ENCODE results near the gene TMEM245.

Gene TMEM245

GRCh38 chr9:109156708-109157107 is 37.0 kb upstream of the TMEM245 start:
- DNase-seq (ENCODE audit: extremely low read depth, insufficient read length): no peak
- TF ChIP-seq CTCF (IDR thresholded peaks at IDR 0.05; ENCODE audit: insufficient read depth, low read length, poor library complexity, severe bottlenecking): no peak
- Histone ChIP-seq H3K27me3 (replicated peaks; ENCODE audit: control insufficient read depth, insufficient read depth, low read length) (no peaks in the 10 kb centered on the region; the same call in 1 of the 2 replicates), H3K36me3 (ENCODE audit: control insufficient read depth, insufficient read depth, low read length) (no peaks in the 10 kb centered on the region), H3K4me3 (replicated peaks; ENCODE audit: low read depth, low read length) (no peak overlapping the region)

GRCh38 chr9:109150925-109151545 is 31.3 kb upstream of the TMEM245 start:
- H3K4me3 ChIP-seq (replicated peaks; ENCODE audit: low read depth, low read length): no peak overlapping the region

GRCh38 chr9:109149722-109150121 is 30.0 kb upstream of the TMEM245 start:
- H3K36me3 ChIP-seq (ENCODE audit: control insufficient read depth, insufficient read depth, low read length): no peaks in the 10 kb centered on the region
- H3K27me3 ChIP-seq (replicated peaks; ENCODE audit: control insufficient read depth, insufficient read depth, low read length): no peaks in the 10 kb centered on the region; the same call in 1 of the 2 replicates
- no peak overlapping the region for H3K4me3 ChIP-seq (replicated peaks; ENCODE audit: low read depth, low read length)
- no peak for DNase-seq (ENCODE audit: extremely low read depth, insufficient read length)
- TF ChIP-seq CTCF (IDR thresholded peaks at IDR 0.05; ENCODE audit: insufficient read depth, low read length, poor library complexity, severe bottlenecking): no peak

More at GRCh38 chr9:109150925-109151545, 31.3 kb upstream of the TMEM245 start:
- H3K36me3 ChIP-seq (ENCODE audit: control insufficient read depth, insufficient read depth, low read length): no peaks in the 10 kb centered on the region
- no peaks in the 10 kb centered on the region; the same call in 1 of the 2 replicates for H3K27me3 ChIP-seq (replicated peaks; ENCODE audit: control insufficient read depth, insufficient read depth, low read length)
- TF ChIP-seq CTCF (IDR thresholded peaks at IDR 0.05; ENCODE audit: insufficient read depth, low read length, poor library complexity, severe bottlenecking): no peak
- no peak for DNase-seq (ENCODE audit: extremely low read depth, insufficient read length)

GRCh38 chr9:109149089-109149488 is 29.3 kb upstream of the TMEM245 start:
- DNase-seq (ENCODE audit: extremely low read depth, insufficient read length): no peak
- no peak for TF ChIP-seq CTCF (IDR thresholded peaks at IDR 0.05; ENCODE audit: insufficient read depth, low read length, poor library complexity, severe bottlenecking)
- H3K36me3 ChIP-seq (ENCODE audit: control insufficient read depth, insufficient read depth, low read length): no peaks in the 10 kb centered on the region
- H3K4me3 ChIP-seq (replicated peaks; ENCODE audit: low read depth, low read length): no peak overlapping the region
- no peaks in the 10 kb centered on the region; the same call in 1 of the 2 replicates for H3K27me3 ChIP-seq (replicated peaks; ENCODE audit: control insufficient read depth, insufficient read depth, low read length)

GRCh38 chr9:109145051-109145450 is 25.3 kb upstream of the TMEM245 start:
- H3K4me3 ChIP-seq (replicated peaks; ENCODE audit: low read depth, low read length): no peak overlapping the region
- H3K36me3 ChIP-seq (ENCODE audit: control insufficient read depth, insufficient read depth, low read length): no peaks in the 10 kb centered on the region
- no peak for DNase-seq (ENCODE audit: extremely low read depth, insufficient read length)
- TF ChIP-seq CTCF (IDR thresholded peaks at IDR 0.05; ENCODE audit: insufficient read depth, low read length, poor library complexity, severe bottlenecking): no peak
- H3K27me3 ChIP-seq (replicated peaks; ENCODE audit: control insufficient read depth, insufficient read depth, low read length): no peaks in the 10 kb centered on the region; the same call in 1 of the 2 replicates
